ENCODE results near the gene SEMA6D.

DNA sequence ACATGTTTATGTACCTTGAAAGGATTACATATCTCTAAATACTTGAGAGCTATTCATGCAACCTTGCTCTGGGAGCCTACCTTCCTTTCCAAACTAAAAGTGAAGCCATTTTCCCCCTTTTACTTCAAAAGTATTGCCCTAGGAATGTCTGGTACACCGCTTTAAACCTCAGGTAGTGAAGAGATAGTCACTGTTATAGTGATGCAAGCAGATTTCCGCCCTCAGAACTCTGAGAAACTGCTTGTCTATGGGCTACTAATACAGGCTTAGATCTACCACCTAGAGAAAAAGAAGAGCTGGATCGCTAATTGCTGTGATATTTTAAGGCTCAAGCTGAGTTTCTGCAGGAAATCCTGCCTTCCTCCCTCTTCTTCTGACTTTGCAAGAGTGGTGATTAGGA, 78.6 kb downstream of the SEMA6D start:
- TF ChIP-seq, protein P1, sequence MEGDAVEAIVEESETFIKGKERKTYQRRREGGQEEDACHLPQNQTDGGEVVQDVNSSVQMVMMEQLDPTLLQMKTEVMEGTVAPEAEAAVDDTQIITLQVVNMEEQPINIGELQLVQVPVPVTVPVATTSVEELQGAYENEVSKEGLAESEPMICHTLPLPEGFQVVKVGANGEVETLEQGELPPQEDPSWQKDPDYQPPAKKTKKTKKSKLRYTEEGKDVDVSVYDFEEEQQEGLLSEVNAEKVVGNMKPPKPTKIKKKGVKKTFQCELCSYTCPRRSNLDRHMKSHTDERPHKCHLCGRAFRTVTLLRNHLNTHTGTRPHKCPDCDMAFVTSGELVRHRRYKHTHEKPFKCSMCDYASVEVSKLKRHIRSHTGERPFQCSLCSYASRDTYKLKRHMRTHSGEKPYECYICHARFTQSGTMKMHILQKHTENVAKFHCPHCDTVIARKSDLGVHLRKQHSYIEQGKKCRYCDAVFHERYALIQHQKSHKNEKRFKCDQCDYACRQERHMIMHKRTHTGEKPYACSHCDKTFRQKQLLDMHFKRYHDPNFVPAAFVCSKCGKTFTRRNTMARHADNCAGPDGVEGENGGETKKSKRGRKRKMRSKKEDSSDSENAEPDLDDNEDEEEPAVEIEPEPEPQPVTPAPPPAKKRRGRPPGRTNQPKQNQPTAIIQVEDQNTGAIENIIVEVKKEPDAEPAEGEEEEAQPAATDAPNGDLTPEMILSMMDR (IDR thresholded peaks at IDR 0.05), result no peak
- TF ChIP-seq POLR2A (IDR thresholded peaks at IDR 0.05), result no peak

Measured in sigmoid colon (tissue), 3 donors.